ENCODE measurements around the gene ABHD18.
"Not testable (repeated sequence)": the region's sequence is repeated elsewhere in the genome, so short reads cannot be mapped to it uniquely, and the experiment has no call there.

ABHD18 gene

GRCh38 chr4:127959794-127960193, 5.4 kb upstream of the ABHD18 start:
- no peaks in the 10 kb centered on the region for H3K27me3 ChIP-seq (replicated peaks; ENCODE audit: control insufficient read depth, insufficient read depth, low read length, poor library complexity, severe bottlenecking)
- no peaks in the 10 kb centered on the region for H3K9me3 ChIP-seq (ENCODE audit: control insufficient read depth, low read length)
- H3K4me1 ChIP-seq (ENCODE audit: control insufficient read depth, insufficient read depth, low read length, poor library complexity, severe bottlenecking): no peaks in the 10 kb centered on the region
- no peaks in the 10 kb centered on the region for H3K36me3 ChIP-seq (ENCODE audit: control insufficient read depth, insufficient read depth, low read length)
- H3K27ac ChIP-seq (ENCODE audit: insufficient read depth, low read length, poor library complexity, severe bottlenecking): no peak overlapping the region
- no peak overlapping the region for H3K4me3 ChIP-seq (ENCODE audit: insufficient read depth, low read depth, low read length, poor library complexity, severe bottlenecking)
- no peak for DNase-seq

- not testable (repeated sequence) for H3K27ac ChIP-seq (ENCODE audit: insufficient read depth, low read length, poor library complexity, severe bottlenecking); H3K4me1 ChIP-seq (ENCODE audit: control insufficient read depth, insufficient read depth, low read length, poor library complexity, severe bottlenecking); H3K9me3 ChIP-seq (ENCODE audit: control insufficient read depth, low read length); H3K27me3 ChIP-seq (replicated peaks; ENCODE audit: control insufficient read depth, insufficient read depth, low read length, poor library complexity, severe bottlenecking); H3K36me3 ChIP-seq (ENCODE audit: control insufficient read depth, insufficient read depth, low read length)
- peak overlapping the region; percentile 25 for H3K4me3 ChIP-seq (ENCODE audit: insufficient read depth, low read depth, low read length, poor library complexity, severe bottlenecking)
- DNase-seq: peak; percentile 5 to 38 (median 19)
Observed at GRCh38 chr4:127963633-127964398, 1.4 kb upstream of the ABHD18 start.

- Histone ChIP-seq H3K27ac (ENCODE audit: insufficient read depth, low read length, poor library complexity, severe bottlenecking) (peak overlapping the region; percentile 87), H3K4me3 (ENCODE audit: insufficient read depth, low read depth, low read length, poor library complexity, severe bottlenecking) (peak overlapping the region; percentile 86)
- H3K4me1 ChIP-seq (ENCODE audit: control insufficient read depth, insufficient read depth, low read length, poor library complexity, severe bottlenecking); H3K36me3 ChIP-seq (ENCODE audit: control insufficient read depth, insufficient read depth, low read length); H3K27me3 ChIP-seq (replicated peaks; ENCODE audit: control insufficient read depth, insufficient read depth, low read length, poor library complexity, severe bottlenecking); H3K9me3 ChIP-seq (ENCODE audit: control insufficient read depth, low read length): not testable (repeated sequence)
- DNase-seq: peak in 2 of 3 donors; percentile 2 to 6
Observed at GRCh38 chr4:127964426-127965061, 662 bp upstream of the ABHD18 start.

- no peaks in the 10 kb centered on the region for H3K36me3 ChIP-seq (ENCODE audit: control insufficient read depth, insufficient read depth, low read length)
- H3K27me3 ChIP-seq (replicated peaks; ENCODE audit: control insufficient read depth, insufficient read depth, low read length, poor library complexity, severe bottlenecking): no peaks in the 10 kb centered on the region
- peak overlapping the region; percentile 86 for H3K4me3 ChIP-seq (ENCODE audit: insufficient read depth, low read depth, low read length, poor library complexity, severe bottlenecking)
- H3K27ac ChIP-seq (ENCODE audit: insufficient read depth, low read length, poor library complexity, severe bottlenecking): peak overlapping the region; percentile 87
- DNase-seq: peak; percentile 38 to 60 (median 55)
- H3K4me1 ChIP-seq (ENCODE audit: control insufficient read depth, insufficient read depth, low read length, poor library complexity, severe bottlenecking): peaks cover 5% of the 10 kb centered on the region
- H3K9me3 ChIP-seq (ENCODE audit: control insufficient read depth, low read length): no peaks in the 10 kb centered on the region
Observed at GRCh38 chr4:127965803-127966175, 583 bp downstream of the ABHD18 start.

- no peaks in the 10 kb centered on the region for H3K36me3 ChIP-seq (ENCODE audit: control insufficient read depth, insufficient read depth, low read length)
- H3K4me3 ChIP-seq (ENCODE audit: insufficient read depth, low read depth, low read length, poor library complexity, severe bottlenecking): no peak overlapping the region
- H3K27ac ChIP-seq (ENCODE audit: insufficient read depth, low read length, poor library complexity, severe bottlenecking): no peak overlapping the region
- no peak for DNase-seq
- H3K4me1 ChIP-seq (ENCODE audit: control insufficient read depth, insufficient read depth, low read length, poor library complexity, severe bottlenecking): peaks cover 5% of the 10 kb centered on the region
- no peaks in the 10 kb centered on the region for H3K27me3 ChIP-seq (replicated peaks; ENCODE audit: control insufficient read depth, insufficient read depth, low read length, poor library complexity, severe bottlenecking)
- no peaks in the 10 kb centered on the region for H3K9me3 ChIP-seq (ENCODE audit: control insufficient read depth, low read length)
Observed at GRCh38 chr4:127967141-127967775, 2.1 kb downstream of the ABHD18 start.

- H3K4me1 ChIP-seq (ENCODE audit: control insufficient read depth, insufficient read depth, low read length, poor library complexity, severe bottlenecking): peaks cover 5% of the 10 kb centered on the region
- no peak overlapping the region for H3K4me3 ChIP-seq (ENCODE audit: insufficient read depth, low read depth, low read length, poor library complexity, severe bottlenecking)
- no peak for DNase-seq
- no peaks in the 10 kb centered on the region for H3K9me3 ChIP-seq (ENCODE audit: control insufficient read depth, low read length)
- no peaks in the 10 kb centered on the region for H3K36me3 ChIP-seq (ENCODE audit: control insufficient read depth, insufficient read depth, low read length)
- H3K27ac ChIP-seq (ENCODE audit: insufficient read depth, low read length, poor library complexity, severe bottlenecking): no peak overlapping the region
- H3K27me3 ChIP-seq (replicated peaks; ENCODE audit: control insufficient read depth, insufficient read depth, low read length, poor library complexity, severe bottlenecking): no peaks in the 10 kb centered on the region
Observed at GRCh38 chr4:127968586-127968985, 3.4 kb downstream of the ABHD18 start.

- H3K36me3 ChIP-seq (ENCODE audit: control insufficient read depth, insufficient read depth, low read length); H3K4me1 ChIP-seq (ENCODE audit: control insufficient read depth, insufficient read depth, low read length, poor library complexity, severe bottlenecking); H3K9me3 ChIP-seq (ENCODE audit: control insufficient read depth, low read length); H3K4me3 ChIP-seq (ENCODE audit: insufficient read depth, low read depth, low read length, poor library complexity, severe bottlenecking); DNase-seq; H3K27ac ChIP-seq (ENCODE audit: insufficient read depth, low read length, poor library complexity, severe bottlenecking); H3K27me3 ChIP-seq (replicated peaks; ENCODE audit: control insufficient read depth, insufficient read depth, low read length, poor library complexity, severe bottlenecking): not testable (repeated sequence)
Observed at GRCh38 chr4:127970925-127971324, 5.7 kb downstream of the ABHD18 start.

GRCh38 chr4:127975121-127975770, 10.0 kb downstream of the ABHD18 start:
- DNase-seq: no peak
- Histone ChIP-seq H3K9me3 (ENCODE audit: control insufficient read depth, low read length) (no peaks in the 10 kb centered on the region), H3K27ac (ENCODE audit: insufficient read depth, low read length, poor library complexity, severe bottlenecking) (no peak overlapping the region), H3K27me3 (replicated peaks; ENCODE audit: control insufficient read depth, insufficient read depth, low read length, poor library complexity, severe bottlenecking) (no peaks in the 10 kb centered on the region), H3K36me3 (ENCODE audit: control insufficient read depth, insufficient read depth, low read length) (no peaks in the 10 kb centered on the region), H3K4me1 (ENCODE audit: control insufficient read depth, insufficient read depth, low read length, poor library complexity, severe bottlenecking) (no peaks in the 10 kb centered on the region), H3K4me3 (ENCODE audit: insufficient read depth, low read depth, low read length, poor library complexity, severe bottlenecking) (no peak overlapping the region)

- Histone ChIP-seq H3K36me3 (ENCODE audit: control insufficient read depth, insufficient read depth, low read length) (no peaks in the 10 kb centered on the region), H3K4me1 (ENCODE audit: control insufficient read depth, insufficient read depth, low read length, poor library complexity, severe bottlenecking) (no peaks in the 10 kb centered on the region), H3K27ac (ENCODE audit: insufficient read depth, low read length, poor library complexity, severe bottlenecking) (no peak overlapping the region), H3K27me3 (replicated peaks; ENCODE audit: control insufficient read depth, insufficient read depth, low read length, poor library complexity, severe bottlenecking) (no peaks in the 10 kb centered on the region), H3K4me3 (ENCODE audit: insufficient read depth, low read depth, low read length, poor library complexity, severe bottlenecking) (no peak overlapping the region), H3K9me3 (ENCODE audit: control insufficient read depth, low read length) (no peaks in the 10 kb centered on the region)
- no peak for DNase-seq
Observed at GRCh38 chr4:127978930-127979329, 13.7 kb downstream of the ABHD18 start.

GRCh38 chr4:127982445-127982844, 17.2 kb downstream of the ABHD18 start:
- Histone ChIP-seq H3K36me3 (ENCODE audit: control insufficient read depth, insufficient read depth, low read length) (peaks cover 3% of the 10 kb centered on the region), H3K4me1 (ENCODE audit: control insufficient read depth, insufficient read depth, low read length, poor library complexity, severe bottlenecking) (no peaks in the 10 kb centered on the region), H3K4me3 (ENCODE audit: insufficient read depth, low read depth, low read length, poor library complexity, severe bottlenecking) (no peak overlapping the region), H3K27me3 (replicated peaks; ENCODE audit: control insufficient read depth, insufficient read depth, low read length, poor library complexity, severe bottlenecking) (no peaks in the 10 kb centered on the region), H3K9me3 (ENCODE audit: control insufficient read depth, low read length) (no peaks in the 10 kb centered on the region), H3K27ac (ENCODE audit: insufficient read depth, low read length, poor library complexity, severe bottlenecking) (no peak overlapping the region)
- no peak for DNase-seq
